ENCODE results near the gene EDARADD. TPM values are rescaled to one million over a fixed set of nuclear protein-coding genes. Genes with fewer than 3 reads are reported as not detected.
"Not testable (repeated sequence)": the region's sequence is repeated elsewhere in the genome, so short reads cannot be mapped to it uniquely, and the experiment has no call there.

The EDARADD gene
- polyA plus RNA-seq, 3 donors, result 0.42 to 1.6 TPM; not detected in 1

GRCh38 chr1:236421022-236421421 lies 26.9 kb downstream of the EDARADD start:
- 87% methylated on average over 4 of the region's 4 CpGs; no CpG with 5 or more reads in 1 of the 3 donors for WGBS, 3 donors
- no peak overlapping the region for H3K27ac ChIP-seq (ENCODE audit: low read depth, low read length)

DNA sequence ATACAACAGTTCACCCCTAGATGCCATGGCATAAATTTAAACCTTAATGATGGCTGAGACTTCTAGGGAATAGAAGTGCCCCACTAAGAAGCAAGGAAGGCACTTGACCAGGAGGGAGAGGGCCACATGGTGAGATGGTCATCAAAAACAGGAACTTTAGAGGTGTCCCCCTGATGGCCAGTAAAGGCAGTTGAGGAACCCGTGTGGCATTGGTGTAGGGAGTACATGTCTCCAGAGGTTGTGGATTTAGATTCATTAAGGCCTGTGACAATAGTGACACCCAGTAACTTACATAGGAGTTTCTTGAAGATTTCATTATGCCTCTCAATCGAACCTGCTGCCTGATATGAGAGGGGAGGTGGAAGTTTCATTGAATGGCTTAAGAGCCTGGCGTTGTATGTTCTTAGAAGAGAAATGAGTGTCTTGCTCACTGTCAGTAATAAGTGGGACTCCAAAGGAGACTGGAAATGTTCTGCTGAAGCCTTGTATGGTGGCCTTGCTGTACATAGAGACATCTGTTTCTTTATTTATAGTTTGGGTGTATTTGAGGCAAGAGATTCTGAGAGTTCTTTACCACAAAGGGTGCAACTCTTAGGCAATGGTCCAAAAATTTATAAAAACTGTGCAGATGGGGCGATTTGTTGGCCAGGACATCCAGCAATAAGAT lies 27.9 kb downstream of the EDARADD start:
- 58 to 82% (median 71%) methylated on average over 4 of the region's 4 CpGs for WGBS, 3 donors
- H3K27ac ChIP-seq (ENCODE audit: low read depth, low read length), result no peak overlapping the region

GRCh38 chr1:236422517-236422876 lies 28.4 kb downstream of the EDARADD start:
- 72 to 90% (median 83%) methylated on average over 3 of the region's 3 CpGs for WGBS, 3 donors

DNA sequence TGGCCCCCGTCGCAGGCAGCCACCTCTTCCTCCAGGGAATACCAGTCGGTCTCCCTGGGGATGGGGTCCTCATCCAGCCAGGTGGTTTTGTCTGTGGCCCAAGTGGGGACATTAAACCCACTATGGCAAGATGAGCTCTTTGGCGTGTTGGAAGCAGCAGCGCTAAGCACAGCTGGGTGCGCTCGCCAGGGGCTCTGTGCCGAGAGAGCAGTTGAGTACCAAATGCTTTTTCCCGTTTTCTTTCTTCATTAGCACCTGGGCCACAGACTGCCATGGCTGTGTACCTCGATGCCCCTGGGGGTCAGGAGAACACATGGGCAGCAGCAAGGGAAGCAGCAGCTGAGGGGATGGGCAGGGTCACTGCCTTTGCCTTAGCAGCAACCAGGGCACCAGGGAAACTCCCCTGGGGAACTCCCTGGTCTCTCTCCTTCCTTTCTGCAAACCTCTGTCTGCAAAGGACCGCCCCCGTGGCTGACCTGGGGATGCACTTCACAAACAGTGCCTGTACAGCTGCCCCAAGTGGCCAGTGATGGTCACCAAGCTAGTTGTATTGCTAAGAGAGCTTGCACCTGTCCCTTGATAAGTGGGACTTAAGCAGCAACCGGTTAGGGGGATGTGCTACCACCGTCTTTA lies 31.1 kb downstream of the EDARADD start:
- H3K27ac ChIP-seq (ENCODE audit: low read depth, low read length), result no peak overlapping the region
- 86 to 94% (median 89%) methylated on average over 14 of the region's 14 CpGs for WGBS, 3 donors

More at GRCh38 chr1:236422517-236422876, 28.4 kb downstream of the EDARADD start:
- no peak overlapping the region for H3K27ac ChIP-seq (ENCODE audit: low read depth, low read length)

GRCh38 chr1:236426215-236426614 lies 32.1 kb downstream of the EDARADD start:
- H3K27ac ChIP-seq (ENCODE audit: low read depth, low read length), result no peak overlapping the region
- 85 to 98% (median 93%) methylated on average over 3 of the region's 3 CpGs for WGBS, 3 donors

GRCh38 chr1:236429715-236430274 lies 35.7 kb downstream of the EDARADD start:
- no peak overlapping the region for H3K27ac ChIP-seq (ENCODE audit: low read depth, low read length)

DNA sequence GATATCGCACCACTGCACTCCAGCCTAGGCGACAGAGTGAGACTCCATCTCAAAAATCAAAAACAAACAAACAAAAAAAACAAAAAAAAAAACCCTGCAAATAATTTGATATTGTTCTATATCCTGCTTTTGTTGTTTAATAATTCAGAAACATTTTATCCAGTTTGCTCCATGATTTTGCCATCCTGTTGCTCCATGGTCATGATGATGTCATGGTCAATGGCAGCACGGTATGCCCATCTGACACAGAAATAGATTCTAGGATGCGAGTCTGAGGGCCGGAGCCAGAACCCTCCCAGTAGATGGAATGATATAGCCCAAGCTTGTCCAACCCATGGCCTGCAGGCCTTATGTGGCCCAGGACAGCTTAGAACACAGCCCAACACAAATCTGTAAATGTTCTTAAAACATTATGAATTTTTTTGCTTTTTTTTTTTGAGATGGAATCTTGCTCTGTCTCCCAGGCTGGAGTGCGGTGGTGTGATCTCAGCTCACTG lies 39.8 kb downstream of the EDARADD start:
- WGBS, 3 donors, result 96 to 98% (median 96%) methylated on average over 6 of the region's 6 CpGs
- no peak overlapping the region for H3K27ac ChIP-seq (ENCODE audit: low read depth, low read length)

GRCh38 chr1:236438614-236439013 lies 44.5 kb downstream of the EDARADD start:
- no peak overlapping the region for H3K27ac ChIP-seq (ENCODE audit: low read depth, low read length)
- WGBS, 3 donors, result 87 to 95% (median 90%) methylated on average over 9 of the region's 9 CpGs

- no peak overlapping the region for H3K27ac ChIP-seq (ENCODE audit: low read depth, low read length)
- 88 to 95% (median 91%) methylated on average over 2 of the region's 2 CpGs for WGBS, 3 donors
These were observed 46.3 kb downstream of the EDARADD start for GRCh38 chr1:236440373-236440772.

- no peak overlapping the region for H3K27ac ChIP-seq (ENCODE audit: low read depth, low read length)
- WGBS, 3 donors, result 75 to 91% (median 87%) methylated on average over 5 of the region's 5 CpGs
These were observed 56.7 kb downstream of the EDARADD start for GRCh38 chr1:236450779-236451178.

- no peak overlapping the region for H3K27ac ChIP-seq (ENCODE audit: low read depth, low read length)
- WGBS, 3 donors, result 73 to 82% (median 78%) methylated on average over 6 of the region's 6 CpGs
These were observed 57.8 kb downstream of the EDARADD start for GRCh38 chr1:236451796-236452373.

DNA sequence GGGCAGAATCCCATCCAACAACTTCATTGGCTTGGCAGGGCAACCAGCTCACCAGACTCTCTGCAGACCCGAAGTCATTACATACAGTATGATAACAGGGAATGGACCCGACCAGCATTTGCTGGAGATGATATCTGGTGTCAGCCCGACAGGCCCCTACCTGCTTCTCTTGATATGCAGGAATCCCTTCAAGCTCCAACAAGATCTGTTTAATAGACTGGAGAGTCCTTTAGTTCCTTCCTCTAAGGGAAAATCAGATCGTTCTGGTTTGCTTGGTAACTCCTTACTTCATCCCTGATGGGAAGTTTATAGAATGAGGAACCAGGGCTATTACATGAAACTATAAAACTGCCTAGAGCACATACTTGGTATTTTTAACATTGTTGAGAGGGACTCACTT lies 61.2 kb downstream of the EDARADD start:
- H3K27ac ChIP-seq (ENCODE audit: low read depth, low read length), result no peak overlapping the region

DNA sequence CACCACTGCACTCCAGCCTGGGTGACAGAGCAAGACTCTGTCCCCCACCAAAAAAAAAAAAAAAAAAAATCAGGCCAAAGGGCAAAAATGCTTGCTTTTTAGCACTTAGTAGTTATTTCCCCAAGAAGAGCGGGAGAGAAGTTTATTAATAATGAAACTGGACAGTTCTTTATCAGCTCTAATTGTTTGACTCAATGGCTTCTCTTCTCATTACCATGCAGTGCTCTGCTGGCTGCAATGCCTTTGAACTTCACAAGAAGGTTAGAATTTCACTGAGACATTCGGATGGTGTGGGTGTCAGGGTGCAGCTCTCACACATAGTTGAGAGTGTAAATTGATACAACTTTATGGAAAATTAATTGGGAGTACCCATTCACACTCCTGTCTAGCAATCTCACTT lies 63.7 kb downstream of the EDARADD start:
- H3K27ac ChIP-seq (ENCODE audit: low read depth, low read length), result no peak overlapping the region
- WGBS, 3 donors, result 83 to 88% (median 84%) methylated on average over 2 of the region's 2 CpGs

More for the DNA sequence above, 61.2 kb downstream of the EDARADD start:
- WGBS, 3 donors, result 75 to 88% (median 81%) methylated on average over 4 of the region's 4 CpGs

GRCh38 chr1:236458996-236459395 lies 64.9 kb downstream of the EDARADD start:
- 85 to 90% (median 86%) methylated on average over 4 of the region's 4 CpGs for WGBS, 3 donors
- no peak overlapping the region for H3K27ac ChIP-seq (ENCODE audit: low read depth, low read length)

GRCh38 chr1:236460103-236460502 lies 66.0 kb downstream of the EDARADD start:
- WGBS, 3 donors, result 81 to 97% (median 95%) methylated on average over 3 of the region's 3 CpGs
- H3K27ac ChIP-seq (ENCODE audit: low read depth, low read length), result no peak overlapping the region

DNA sequence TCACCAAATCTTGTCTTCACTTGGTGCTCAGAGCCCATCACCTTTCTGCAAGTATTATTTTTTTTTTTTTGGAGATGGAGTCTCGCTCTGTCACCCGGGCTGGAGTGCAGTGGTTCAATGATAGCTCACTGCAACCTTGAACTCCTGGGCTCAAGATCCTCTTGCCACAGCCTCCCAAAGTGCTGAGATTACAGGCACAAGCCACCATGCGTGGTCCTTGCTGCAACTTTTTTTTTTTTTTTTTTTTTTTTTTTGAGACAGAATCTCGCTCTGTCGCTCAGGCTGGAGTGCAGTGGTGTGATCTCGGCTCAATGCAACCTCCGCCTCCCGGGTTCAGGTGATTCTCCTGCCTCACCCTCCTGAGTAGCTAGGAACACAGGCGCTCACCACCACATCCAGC lies 70.1 kb downstream of the EDARADD start:
- not testable (repeated sequence) for H3K27ac ChIP-seq (ENCODE audit: low read depth, low read length)
- WGBS, 3 donors, result 97 to 98% (median 97%) methylated on average over 9 of the region's 9 CpGs

DNA sequence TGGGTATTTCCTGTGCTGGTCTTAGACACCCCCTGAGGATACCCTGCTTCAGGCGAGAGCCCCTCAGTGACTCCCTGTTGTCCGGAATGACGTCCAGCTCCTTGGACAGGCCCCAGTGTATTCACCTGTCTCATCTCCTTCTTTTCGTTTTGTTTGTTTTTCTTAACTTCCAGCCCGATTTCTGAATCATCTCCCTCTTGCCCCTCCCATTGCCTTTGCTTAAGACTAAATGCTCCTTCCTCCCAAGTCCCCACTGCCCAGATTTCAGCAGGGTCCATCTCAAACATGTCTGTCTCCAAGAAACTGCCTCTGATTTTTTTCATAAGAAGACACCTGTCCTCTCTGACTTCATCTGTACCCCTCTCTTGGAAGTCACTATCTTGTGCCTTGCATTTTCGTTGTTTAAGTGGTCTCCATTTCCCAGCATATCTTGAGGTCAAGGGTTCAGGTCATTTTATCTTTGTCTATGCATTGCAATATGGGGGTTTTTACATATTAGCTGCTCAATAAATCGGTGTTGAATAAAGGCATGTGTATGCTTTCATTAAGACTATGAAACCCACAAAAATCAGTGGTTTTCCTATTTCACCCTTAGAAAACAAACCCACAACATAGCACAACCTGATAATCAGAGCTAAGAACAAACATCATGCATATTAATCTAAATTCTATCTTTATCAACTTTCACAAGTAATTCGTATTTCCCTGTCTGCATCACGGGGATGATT lies 71.3 kb downstream of the EDARADD start:
- WGBS, 3 donors, result 79 to 82% (median 79%) methylated on average over 9 of the region's 9 CpGs
- no peak overlapping the region for H3K27ac ChIP-seq (ENCODE audit: low read depth, low read length)

DNA sequence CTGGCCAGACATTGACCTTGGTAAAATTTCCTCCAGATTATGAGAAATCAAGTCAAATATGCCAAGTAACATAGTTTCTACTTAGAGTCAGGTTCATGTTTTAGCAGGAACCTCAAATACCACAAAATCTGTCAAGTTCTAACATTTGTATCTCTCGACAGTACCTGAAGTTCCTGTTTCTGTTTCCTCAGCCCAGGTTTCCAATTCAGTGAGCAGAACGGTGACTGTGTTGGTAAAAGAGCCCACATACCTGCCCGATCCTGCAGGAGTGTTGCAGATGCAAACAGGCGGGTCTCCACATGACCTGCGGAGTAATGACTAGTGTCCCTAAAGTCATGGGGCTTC lies 71.8 kb downstream of the EDARADD start:
- 67 to 74% (median 74%) methylated on average over 5 of the region's 5 CpGs for WGBS, 3 donors
- no peak overlapping the region for H3K27ac ChIP-seq (ENCODE audit: low read depth, low read length)

DNA sequence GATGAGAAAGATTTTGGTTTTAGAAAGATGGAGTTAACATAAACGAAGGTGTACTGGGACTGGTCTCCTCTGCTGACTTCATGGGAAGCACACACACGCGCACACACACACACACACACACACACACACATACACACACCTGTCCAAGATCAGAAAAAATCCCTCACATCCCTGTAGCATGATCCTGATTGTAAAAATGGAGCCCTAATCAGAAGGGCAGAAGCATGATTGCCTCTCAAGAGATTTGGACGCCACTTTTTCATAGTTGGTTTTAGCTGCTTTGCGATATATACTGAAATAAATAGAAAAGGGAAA lies 73.2 kb downstream of the EDARADD start:
- WGBS, 3 donors, result 76 to 88% (median 78%) methylated on average over 5 of the region's 5 CpGs

More for the DNA sequence above, 73.2 kb downstream of the EDARADD start:
- no peak overlapping the region for H3K27ac ChIP-seq (ENCODE audit: low read depth, low read length)

Data from adipose tissue (tissue), 3 donors.